Fibroblast of skin of right biceps (primary cell): ENCODE measurements around the gene PHF2.

Experiments
- DNase-seq: peaks from one replicate; pipeline ENCODE4 v3.0.0-alpha.2; 2013

The PHF2 gene

DNA sequence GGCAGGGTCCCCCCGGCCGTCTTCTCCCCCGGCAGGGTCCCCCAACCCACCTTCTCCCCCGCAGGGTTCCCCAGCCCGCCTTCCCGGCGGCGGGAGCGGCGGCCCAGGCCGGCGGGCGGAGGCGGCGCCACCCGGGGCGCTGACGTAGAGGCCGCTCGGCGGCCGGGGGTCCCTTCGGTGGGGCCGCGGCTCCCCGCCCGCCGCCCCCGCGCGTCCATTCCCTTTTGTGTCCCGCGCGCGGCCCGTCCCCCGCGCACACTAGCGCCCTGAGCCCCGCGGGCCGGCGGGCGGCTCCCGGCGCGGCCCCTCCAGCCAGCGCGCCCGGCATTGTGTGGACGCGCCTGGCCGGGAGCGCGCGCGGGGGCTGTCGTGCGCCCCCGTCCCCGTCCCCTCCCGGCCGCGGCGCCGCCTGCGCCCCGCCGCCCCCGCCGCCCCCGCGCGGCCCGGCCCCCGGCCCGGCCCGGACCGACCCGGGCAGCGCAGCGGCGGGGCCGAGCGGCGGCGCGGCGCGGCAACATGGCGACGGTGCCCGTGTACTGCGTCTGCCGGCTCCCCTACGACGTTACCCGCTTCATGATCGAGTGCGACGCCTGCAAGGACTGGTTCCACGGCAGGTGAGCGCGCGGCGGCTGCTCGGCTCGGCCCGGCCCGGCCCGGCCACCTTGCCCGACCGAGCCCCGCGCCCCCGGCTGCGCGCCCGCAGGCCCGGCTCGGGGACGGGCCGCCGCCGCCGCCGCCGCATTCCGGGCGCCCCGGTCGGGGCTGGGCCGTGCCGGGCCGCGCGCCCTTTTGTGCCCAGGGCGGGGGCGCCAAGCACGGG, at the start of gene PHF2:
Gene PHF2 (plus strand): TSS at position 327 of the 820 bp plus-strand sequence. CDS start 190 bp downstream, at position 517.
- DNase-seq = peak; percentile 31

DNA sequence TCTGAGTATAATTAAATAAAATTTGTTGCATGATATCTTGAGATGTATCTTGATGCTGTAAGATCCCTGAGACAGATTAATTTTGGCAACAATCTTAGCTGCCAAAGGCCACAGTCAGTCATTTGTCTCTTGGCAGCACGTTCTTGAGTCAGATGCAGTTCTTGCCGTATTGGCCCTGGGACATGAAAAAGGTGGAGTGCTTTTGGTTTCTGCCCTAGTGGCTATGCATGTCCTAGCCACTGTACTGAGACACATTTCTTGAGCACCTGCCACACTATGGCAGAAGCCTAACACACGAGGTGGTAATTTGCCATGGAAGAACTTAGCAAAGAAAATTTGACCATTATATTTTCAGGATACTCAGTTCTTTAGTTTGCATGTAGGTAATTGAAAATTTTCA, 45.0 kb upstream of the PHF2 start:
- DNase-seq = no peak

GRCh38 chr9:93532141-93532540, 44.2 kb upstream of the PHF2 start:
- DNase-seq = no peak

- no peak for DNase-seq
Measured at GRCh38 chr9:93533863-93534262, 42.5 kb upstream of the PHF2 start.

GRCh38 chr9:93536167-93536566, 40.2 kb upstream of the PHF2 start:
- no peak for DNase-seq

DNA sequence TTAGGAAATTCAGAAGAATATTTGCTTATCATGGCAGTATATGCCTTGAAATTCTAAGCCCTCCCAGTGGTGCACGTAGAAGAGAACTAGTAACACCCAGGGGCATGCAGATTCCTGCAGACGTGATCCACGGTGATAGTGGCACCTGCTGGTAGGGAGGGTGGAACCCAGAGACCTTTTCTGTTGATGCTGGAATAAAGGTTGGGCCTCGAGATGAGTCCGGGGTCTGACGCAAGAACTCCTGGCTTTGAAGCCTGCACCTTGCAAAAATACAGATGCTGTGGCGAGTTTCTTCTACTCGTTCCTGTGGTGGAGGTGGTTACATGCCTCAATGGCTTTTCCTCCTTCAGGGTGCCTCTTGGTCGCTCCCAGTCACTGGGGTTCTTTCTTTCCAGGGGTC, 39.5 kb upstream of the PHF2 start:
- no peak for DNase-seq

GRCh38 chr9:93540305-93540704, 36.1 kb upstream of the PHF2 start:
- DNase-seq = no peak

GRCh38 chr9:93541005-93541404, 35.4 kb upstream of the PHF2 start:
- no peak for DNase-seq

- DNase-seq = no peak
Measured at GRCh38 chr9:93541581-93542349, 34.6 kb upstream of the PHF2 start.

- no peak for DNase-seq
Measured at GRCh38 chr9:93543117-93543516, 33.3 kb upstream of the PHF2 start.

DNA sequence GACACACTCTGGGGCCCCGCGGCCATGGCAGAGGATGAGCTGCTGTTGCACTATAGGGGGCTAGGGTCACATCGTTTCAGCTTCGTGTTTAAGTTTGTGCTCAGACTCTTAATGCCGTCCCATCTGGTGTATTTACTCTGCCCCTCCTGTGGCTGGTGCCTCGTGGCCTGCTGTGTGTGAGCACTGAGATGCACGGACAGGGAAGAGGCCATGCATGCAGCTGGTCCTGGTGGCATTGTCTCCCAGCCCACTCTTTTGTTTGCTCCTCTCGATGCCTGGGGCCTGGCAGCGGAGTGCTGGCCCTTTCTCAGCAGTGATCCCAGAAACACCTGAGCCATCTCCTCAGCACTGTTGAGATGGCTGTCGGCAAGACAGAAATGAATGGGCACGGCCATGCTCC, 30.0 kb upstream of the PHF2 start:
- no peak for DNase-seq

GRCh38 chr9:93549611-93550010, 26.8 kb upstream of the PHF2 start:
- DNase-seq = no peak

DNA sequence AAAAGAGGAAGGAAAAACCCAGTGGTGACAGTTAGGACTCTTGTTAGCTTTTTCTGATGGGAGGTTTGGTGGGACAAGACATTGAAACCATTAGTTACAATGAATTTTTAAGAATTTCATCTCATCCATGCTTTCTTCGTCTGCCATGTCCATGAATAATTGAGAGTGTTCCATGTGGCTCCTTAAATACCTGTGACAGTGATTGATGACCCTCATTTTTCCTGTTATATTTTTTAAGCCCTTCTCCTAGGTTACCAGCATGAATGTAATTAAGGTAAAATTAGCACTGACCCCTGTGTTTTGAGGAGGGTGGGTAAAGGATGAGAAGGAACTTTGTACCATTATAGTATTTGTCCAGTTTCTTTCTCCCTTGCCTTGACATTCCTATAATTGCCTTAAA, 23.5 kb upstream of the PHF2 start:
- no peak for DNase-seq

DNA sequence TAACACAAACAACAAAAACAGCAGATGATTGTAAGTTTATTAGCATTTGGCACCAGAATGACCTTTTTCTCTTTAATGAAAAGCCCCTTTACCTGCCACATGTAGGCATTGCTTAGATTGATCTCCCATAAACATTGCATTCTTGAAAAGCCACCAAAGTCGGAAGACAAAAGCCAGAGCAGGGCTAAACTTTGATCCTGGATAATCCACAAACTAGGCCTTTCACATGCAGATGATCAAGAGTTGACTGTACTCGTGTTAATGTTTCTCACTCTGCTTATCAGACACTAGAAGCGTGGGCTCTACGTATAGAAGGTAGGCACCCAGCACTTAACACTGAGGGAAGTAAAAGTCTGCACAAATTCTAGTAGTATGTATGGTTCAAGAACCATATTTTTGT, 21.0 kb upstream of the PHF2 start:
- no peak for DNase-seq

DNA sequence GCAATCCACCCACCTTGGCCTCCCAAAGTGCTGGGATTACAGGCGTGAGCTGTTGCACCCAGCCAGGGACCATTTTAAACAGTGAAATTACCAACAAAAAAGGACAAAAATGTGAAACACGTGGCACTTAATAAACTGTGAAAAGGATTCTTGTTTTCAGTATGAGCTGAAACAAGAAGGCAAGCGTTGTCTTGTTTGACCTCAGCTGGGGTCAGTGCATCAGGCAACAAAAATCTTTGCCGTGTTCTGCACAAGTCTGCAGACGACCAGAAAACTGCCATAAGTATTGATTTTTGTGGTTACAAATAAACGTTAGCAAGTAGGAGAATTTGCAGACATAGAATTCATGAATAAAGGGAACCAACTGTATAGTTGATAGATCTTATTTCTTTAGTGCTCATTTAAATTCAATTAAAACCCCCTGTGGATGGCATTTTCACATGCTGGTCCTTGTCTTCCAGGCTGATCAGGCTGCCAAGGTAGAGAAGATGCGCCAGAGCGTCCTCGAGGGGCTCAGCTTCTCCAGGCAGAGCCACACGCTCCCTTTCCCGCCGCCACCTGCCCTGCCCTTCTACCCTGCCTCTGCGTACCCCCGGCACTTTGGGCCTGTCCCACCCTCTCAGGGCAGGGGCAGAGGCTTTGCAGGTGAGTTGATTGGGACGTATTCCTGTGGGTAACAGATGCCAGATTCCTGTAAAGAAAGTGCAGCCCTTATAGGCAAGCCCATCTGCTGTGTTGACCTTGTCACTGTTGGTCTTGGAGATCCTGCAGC, 18.8 kb upstream of the PHF2 start:
- DNase-seq = no peak

GRCh38 chr9:93558503-93558902, 17.9 kb upstream of the PHF2 start:
- no peak for DNase-seq

DNA sequence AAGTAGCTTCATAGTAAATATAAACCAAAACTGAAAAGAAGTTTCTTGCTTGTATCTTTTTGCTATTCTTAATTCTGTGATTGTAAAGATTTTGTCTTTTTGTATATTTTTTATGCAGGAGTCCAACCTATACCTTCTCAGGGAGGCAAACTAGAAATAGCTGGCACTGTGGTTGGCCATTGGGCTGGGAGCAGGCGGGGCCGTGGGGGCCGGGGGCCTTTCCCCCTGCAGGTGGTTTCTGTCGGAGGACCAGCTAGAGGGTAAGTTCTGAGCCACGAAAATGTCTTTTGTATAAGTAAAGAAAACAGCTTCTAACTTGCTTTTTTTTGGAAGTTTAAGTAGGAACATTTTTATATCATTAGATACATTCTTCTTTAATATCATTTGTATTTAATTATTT, 15.4 kb upstream of the PHF2 start:
- no peak for DNase-seq

- DNase-seq = no peak
Measured at GRCh38 chr9:93562157-93562556, 14.2 kb upstream of the PHF2 start.

DNA sequence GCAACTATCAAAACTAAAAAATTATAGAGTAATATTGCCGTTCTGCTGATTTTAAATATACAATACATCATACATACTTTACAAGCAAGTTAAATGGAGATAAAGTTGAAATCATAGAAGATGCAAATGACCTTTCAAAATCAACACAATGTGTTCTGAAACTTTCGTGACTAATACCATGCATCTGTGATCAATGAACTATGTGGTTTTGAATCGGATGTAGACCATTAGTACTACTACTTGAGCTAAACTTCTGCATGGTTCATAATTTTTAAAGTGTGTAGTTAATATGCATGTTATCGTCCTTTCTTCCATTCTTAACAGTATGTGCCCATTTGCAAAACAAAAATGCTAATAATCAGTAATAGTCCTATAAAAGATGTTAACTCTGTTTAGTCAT, 11.3 kb upstream of the PHF2 start:
- no peak for DNase-seq

- peak; percentile 96 for DNase-seq
Measured at GRCh38 chr9:93566408-93567270, 9.7 kb upstream of the PHF2 start.

GRCh38 chr9:93567271-93567959, 9.0 kb upstream of the PHF2 start:
- DNase-seq = peak; percentile 10

DNA sequence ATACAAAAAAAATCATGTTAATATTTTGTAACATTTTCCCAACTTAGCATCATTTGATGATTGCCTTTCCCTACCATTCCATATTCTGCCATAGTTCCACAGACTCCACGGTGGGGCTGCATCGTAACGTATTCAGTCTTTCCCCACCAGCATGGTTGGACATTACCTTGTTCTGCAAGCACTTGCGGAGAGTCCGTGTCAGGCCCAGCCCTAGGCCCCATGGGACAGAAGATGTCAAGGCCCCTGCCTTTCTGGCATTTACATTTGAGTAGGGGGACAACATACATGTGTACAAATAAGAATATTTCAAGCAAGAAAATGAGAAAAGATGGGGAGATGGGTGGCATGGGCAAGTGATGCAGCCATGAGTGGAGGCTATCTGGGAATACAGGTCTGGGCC, 8.2 kb upstream of the PHF2 start:
- DNase-seq = no peak
